Muscle of arm (tissue), 12 donors: ENCODE results near the gene CDC42EP5. TPM values are rescaled to one million over a fixed set of nuclear protein-coding genes. Genes with fewer than 3 reads are reported as not detected.

Experiments
- DNase-seq: peaks from one replicate; pipeline ENCODE4 v3.0.0-alpha.2; 2013
- polyA plus RNA-seq, 12 donors: library from polyadenylated mRNA; unstranded; fragments of 120-200 nt; gene quantifications; one replicate each; pipeline ENCODE4 v1.2.1, GENCODE V29; 2013; ENCODE audit not compliant: insufficient read length in 12 of 12

The CDC42EP5 gene
- polyA plus RNA-seq, 12 donors = 15.8 to 57.2 (median 29.4) TPM; not detected in 1

GRCh38 chr19:54415208-54415900 is 57.7 kb downstream of the CDC42EP5 start, which contains the start of gene TTYH1:
TTYH1 (plus strand) TSS chr19:54415464; CDS start chr19:54415553, 89 bp downstream.
- DNase-seq = no peak

Other genes with a start within 250 kb of the CDC42EP5 start
- 1 to 10 TPM in 9 of 12 donors, under 1 TPM in 1, not detected in 2; 0.95 to 2.4 (median 1.7) TPM for gene LILRA6, start 230.5 kb downstream of the CDC42EP5 start, polyA plus RNA-seq
- gene LILRB5, start 216.0 kb downstream of the CDC42EP5 start, polyA plus RNA-seq = 10 to 100 TPM in 2 of 12 donors, 1 to 10 TPM in 9, not detected in 1; 5.5 to 10.6 (median 8.5) TPM
- gene LILRB2, start 192.2 kb downstream of the CDC42EP5 start, polyA plus RNA-seq = 1 to 10 TPM in 10 of 12 donors, not detected in 2; 1.4 to 3.8 (median 1.8) TPM
- gene LILRA5, start 160.1 kb downstream of the CDC42EP5 start, polyA plus RNA-seq = 1 to 10 TPM in 1 of 12 donors, under 1 TPM in 9, not detected in 2; 0.31 to 1.2 (median 0.57) TPM
- under 1 TPM in 2 of 12 donors, not detected in 10; 0.11 to 0.63 TPM for gene LILRA4, start 134.1 kb downstream of the CDC42EP5 start, polyA plus RNA-seq
- gene LAIR1, start 108.4 kb downstream of the CDC42EP5 start, polyA plus RNA-seq = 10 to 100 TPM in 2 of 12 donors, 1 to 10 TPM in 8, not detected in 2; 5.6 to 14.3 (median 6.7) TPM
- 10 to 100 TPM in 1 of 12 donors, 1 to 10 TPM in 9, not detected in 2; 2.7 to 11.7 (median 3.7) TPM for gene TTYH1, start 57.8 kb downstream of the CDC42EP5 start, polyA plus RNA-seq
- gene LENG8, start 24.1 kb downstream of the CDC42EP5 start, polyA plus RNA-seq = 100 to 1,000 TPM in 5 of 12 donors, 10 to 100 TPM in 7; 54.1 to 332 (median 92.4) TPM
- 1 to 10 TPM in 9 of 12 donors, under 1 TPM in 1, not detected in 2; 0.75 to 2.7 (median 1.5) TPM for gene LENG9, start 9.5 kb downstream of the CDC42EP5 start, polyA plus RNA-seq
- 1 to 10 TPM in 2 of 12 donors, under 1 TPM in 3, not detected in 7; 0.21 to 1.9 (median 0.44) TPM for gene LAIR2, start 29.5 kb upstream of the CDC42EP5 start, polyA plus RNA-seq
- gene LILRA2, start 100.5 kb upstream of the CDC42EP5 start, polyA plus RNA-seq = 1 to 10 TPM in 4 of 12 donors, under 1 TPM in 6, not detected in 2; 0.60 to 3.8 (median 0.93) TPM
- gene LILRA1, start 120.3 kb upstream of the CDC42EP5 start, polyA plus RNA-seq = 1 to 10 TPM in 1 of 12 donors, under 1 TPM in 9, not detected in 2; 0.11 to 1.7 (median 0.43) TPM
- 1 to 10 TPM in 7 of 12 donors, under 1 TPM in 3, not detected in 2; 0.71 to 3.9 (median 1.1) TPM for gene LILRB1, start 157.2 kb upstream of the CDC42EP5 start, polyA plus RNA-seq
- gene LILRB4, start 189.7 kb upstream of the CDC42EP5 start, polyA plus RNA-seq = 1 to 10 TPM in 5 of 12 donors, under 1 TPM in 5, not detected in 2; 0.49 to 3.2 (median 0.91) TPM